ENCODE results near the gene AVPI1. TPM values are rescaled to one million over a fixed set of nuclear protein-coding genes. Genes with fewer than 3 reads are reported as not detected.

Gene AVPI1
- total RNA-seq, 1 experiment from 2014 or later: 6.5 TPM

- no peaks in the 10 kb centered on the region for H3K27me3 ChIP-seq (ENCODE audit: insufficient read depth, low read length)
- no peaks in the 10 kb centered on the region for H3K23me2 ChIP-seq (ENCODE audit: insufficient read length, low read depth, low read length, poor library complexity, severe bottlenecking)
- no peaks in the 10 kb centered on the region for H3K4me1 ChIP-seq (ENCODE audit: insufficient read depth, low read length)
- no peak overlapping the region for H3K4ac ChIP-seq (ENCODE audit: low read depth, low read length)
- H2AFZ ChIP-seq (ENCODE audit: low read length): no peak overlapping the region
- H3T11ph ChIP-seq (ENCODE audit: low read length): no peak overlapping the region
- no peaks in the 10 kb centered on the region for H3K9me3 ChIP-seq (ENCODE audit: control insufficient read depth, low read depth, low read length)
- H3K79me2 ChIP-seq (ENCODE audit: insufficient read depth, low read length): no peaks in the 10 kb centered on the region
- no peak overlapping the region for H4K91ac ChIP-seq (ENCODE audit: insufficient read length, low read depth, low read length)
- no peaks in the 10 kb centered on the region; a peak in 1 of 4 replicates for H3K4me1 Mint-ChIP-seq
- no peak overlapping the region for H3K27ac ChIP-seq (ENCODE audit: insufficient read length, low read depth, low read length)
- H3K27me3 Mint-ChIP-seq (ENCODE audit: low read depth): no peaks in the 10 kb centered on the region
- H2BK20ac ChIP-seq (ENCODE audit: low read depth, low read length, poor library complexity, severe bottlenecking): no peak overlapping the region
- H3K36me3 Mint-ChIP-seq (ENCODE audit: insufficient read depth in 1 of 3, low read depth in 3 of 3): peaks cover 19 to 49% (median 42%) of the 10 kb centered on the region in 3 experiments
- H2BK120ac ChIP-seq (ENCODE audit: low read depth, low read length, poor library complexity, severe bottlenecking): no peak overlapping the region
- no peak overlapping the region for H3K14ac ChIP-seq (ENCODE audit: insufficient read depth, low read length)
- no peak overlapping the region for H2AK5ac ChIP-seq (ENCODE audit: insufficient read length, low read length)
- no peaks in the 10 kb centered on the region for H3K79me1 ChIP-seq (ENCODE audit: insufficient read depth, low read depth, low read length, poor library complexity, severe bottlenecking)
- peak overlapping the region in 1 of 3 experiments; percentile 18; a peak in 1 of 7 replicates for H3K27ac Mint-ChIP-seq
- DNase-seq: peak; percentile 43
- no peak overlapping the region for H3K56ac ChIP-seq (ENCODE audit: insufficient read length, low read depth, low read length)
- H2BK12ac ChIP-seq (ENCODE audit: insufficient read length, low read depth, low read length): no peak overlapping the region
- no peak overlapping the region for H3K4me2 ChIP-seq (ENCODE audit: insufficient read depth, insufficient read length, low read length)
- WGBS (ENCODE audit: extremely low coverage, insufficient read length, low lambda C conversion rate): no CpG with 5 or more reads among the region's 2 CpGs
- H2BK5ac ChIP-seq (ENCODE audit: insufficient read length, low read length): no peak overlapping the region
- TF ChIP-seq CTCF (conservative IDR thresholded peaks at IDR 0.05): peak; percentile 96
- H3K18ac ChIP-seq (ENCODE audit: insufficient read length, low read depth, low read length): no peak overlapping the region
- H3K9ac ChIP-seq (ENCODE audit: extremely low read depth, insufficient read length, low read length): no peak overlapping the region
- no peak overlapping the region for H3K4me3 Mint-ChIP-seq
- no peaks in the 10 kb centered on the region for H4K20me1 ChIP-seq (ENCODE audit: control insufficient read depth, insufficient read depth, insufficient read length)
- H2BK15ac ChIP-seq (ENCODE audit: low read depth, low read length): no peak overlapping the region
- no peaks in the 10 kb centered on the region for H3K9me3 Mint-ChIP-seq
- H4K8ac ChIP-seq (replicated peaks; ENCODE audit: insufficient read length, low read depth, low read length): no peak overlapping the region
- H4K5ac ChIP-seq (ENCODE audit: insufficient read length, low read depth, low read length): no peak overlapping the region
- no peak overlapping the region for H3K23ac ChIP-seq (ENCODE audit: insufficient read length, low read depth, low read length)
Measured at GRCh38 chr10:97676770-97677581, 10.1 kb downstream of the AVPI1 start.

All from H9 (cell line).